Astrocyte (in vitro differentiated cells and primary cell): ENCODE measurements around the gene SAE1. TPM values are rescaled to one million over a fixed set of nuclear protein-coding genes. Genes with fewer than 3 reads are reported as not detected.
"Not testable (repeated sequence)": the region's sequence is repeated elsewhere in the genome, so short reads cannot be mapped to it uniquely, and the experiment has no call there.

Experiments used
- DNase-seq: peaks from one replicate; pipeline ENCODE4 v3.0.0-alpha.2; 2010; ENCODE audit warnings: low read depth
- FAIRE-seq: peaks from 2 replicates; lab custom pipeline; 2011; peaks lifted over from hg19 to GRCh38; lab: Jason Lieb, UNC
- H2AFZ ChIP-seq: 2 replicates; pipeline ENCODE4 v1.6.0; 2012; ENCODE audit warnings: low read depth, low read length, inconsistent platforms
- H3K27ac ChIP-seq: 2 replicates; pipeline ENCODE4 v1.5.1; 2011; ENCODE audit warnings: low read depth, low read length, inconsistent platforms
- H3K27me3 ChIP-seq: 2 replicates; pipeline ENCODE4 v1.6.0; 2011; ENCODE audit warnings: low read length, inconsistent platforms; ENCODE audit not compliant: insufficient read depth
- H3K36me3 ChIP-seq: 2 replicates; pipeline ENCODE4 v1.5.1; 2011; ENCODE audit warnings: low read length, inconsistent platforms; ENCODE audit not compliant: insufficient read depth
- H3K4me1 ChIP-seq: 2 replicates; pipeline ENCODE4 v1.5.1; 2011; ENCODE audit warnings: low read length, inconsistent platforms; ENCODE audit not compliant: insufficient read depth
- H3K4me2 ChIP-seq: 2 replicates; pipeline ENCODE4 v1.6.0; 2012; ENCODE audit warnings: low read length, inconsistent platforms
- H3K4me3 ChIP-seq: 2 replicates; pipeline ENCODE4 v1.5.1; 2011; ENCODE audit warnings: low read depth, mild to moderate bottlenecking, low read length, inconsistent platforms; ENCODE audit not compliant: insufficient read depth
- H3K79me2 ChIP-seq: 2 replicates; pipeline ENCODE4 v1.6.0; 2012; ENCODE audit warnings: mild to moderate bottlenecking, low read length, inconsistent platforms; ENCODE audit not compliant: insufficient read depth
- H3K9ac ChIP-seq: 2 replicates; pipeline ENCODE4 v1.6.0; 2012; ENCODE audit warnings: mild to moderate bottlenecking, low read length, inconsistent platforms
- H3K9me3 ChIP-seq: 2 replicates; pipeline ENCODE4 v1.5.1; 2012; ENCODE audit warnings: low read depth, mild to moderate bottlenecking, low read length, inconsistent platforms; ENCODE audit not compliant: insufficient read depth
- H4K20me1 ChIP-seq: 2 replicates; pipeline ENCODE4 v1.6.0; 2012; ENCODE audit warnings: low read length, inconsistent platforms; ENCODE audit not compliant: insufficient read depth
- H3K27ac Mint-ChIP-seq: one replicate; pipeline ENCODE4 v1.8.0; 2021; ENCODE audit warnings: mild to moderate bottlenecking, mixed read lengths; ENCODE audit not compliant: unreplicated experiment
- H3K27me3 Mint-ChIP-seq: one replicate; pipeline ENCODE4 v1.8.0; 2021; ENCODE audit warnings: low read depth, mixed read lengths; ENCODE audit not compliant: unreplicated experiment
- H3K36me3 Mint-ChIP-seq: one replicate; pipeline ENCODE4 v1.8.0; 2021; ENCODE audit warnings: low read depth, mixed read lengths; ENCODE audit not compliant: unreplicated experiment
- H3K4me1 Mint-ChIP-seq: one replicate; pipeline ENCODE4 v1.8.0; 2021; ENCODE audit warnings: low read depth, mixed read lengths; ENCODE audit not compliant: unreplicated experiment
- H3K4me3 Mint-ChIP-seq: one replicate; pipeline ENCODE4 v1.8.0; 2021; ENCODE audit warnings: mild to moderate bottlenecking, moderate library complexity, mixed read lengths; ENCODE audit not compliant: unreplicated experiment
- H3K9me3 Mint-ChIP-seq: one replicate; pipeline ENCODE4 v1.8.0; 2021; ENCODE audit warnings: mild to moderate bottlenecking, mixed read lengths; ENCODE audit not compliant: unreplicated experiment
- EZH2 ChIP-seq: IDR thresholded peaks from 2 replicates; pipeline ENCODE4 v1.6.1; 2012; ENCODE audit warnings: mild to moderate bottlenecking, low read length, inconsistent platforms; ENCODE audit not compliant: insufficient read depth
- total RNA-seq: library from RNA; stranded (reverse); gene quantifications from 2 replicates; pipeline ENCODE4 v1.2.1, GENCODE V29; 2021
- TF ChIP-seq, protein P1 (sequence below): IDR thresholded peaks from 2 replicates; pipeline ENCODE4 v1.5.1; 2011; ENCODE audit warnings: low read depth, mild to moderate bottlenecking, inconsistent platforms, low read length, moderate library complexity; ENCODE audit not compliant: insufficient read depth

Gene SAE1
- total RNA-seq, 1 donor from 2014 or later, result 133 TPM

DNA sequence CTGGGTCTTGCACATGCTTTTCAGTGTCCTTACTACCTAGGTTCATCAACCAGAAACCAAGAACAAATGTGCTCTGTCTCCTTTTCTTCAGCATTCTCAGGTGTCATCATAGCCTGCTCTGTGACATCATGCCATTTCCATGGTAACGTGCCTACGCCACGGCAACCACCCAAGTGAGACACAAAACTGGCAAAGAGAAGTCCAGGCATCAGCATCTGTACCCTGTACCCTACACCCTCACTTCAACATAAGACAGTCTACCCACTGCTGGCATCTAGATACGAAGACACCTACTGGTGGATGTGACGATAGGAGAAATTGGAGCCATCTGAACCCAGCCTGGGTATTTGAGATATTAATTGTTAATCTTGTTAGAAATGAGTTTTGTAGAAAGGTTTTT is 30.3 kb upstream of the SAE1 start:
- H3K4me2 ChIP-seq, result no peak overlapping the region
- no peak overlapping the region for H3K4me3 ChIP-seq
- peaks cover 99% of the 10 kb centered on the region for H3K79me2 ChIP-seq
- Mint-ChIP-seq H3K27ac (no peak overlapping the region), H3K27me3 (no peaks in the 10 kb centered on the region), H3K4me1 (peaks cover 15% of the 10 kb centered on the region), H3K9me3 (no peaks in the 10 kb centered on the region), H3K4me3 (no peak overlapping the region), H3K36me3 (peaks cover 9% of the 10 kb centered on the region)
- H3K9me3 ChIP-seq, result no peaks in the 10 kb centered on the region
- no peak for DNase-seq
- no peak for FAIRE-seq
- H3K4me1 ChIP-seq, result peaks cover 27% of the 10 kb centered on the region
- H3K9ac ChIP-seq, result no peak overlapping the region
- peaks cover 72% of the 10 kb centered on the region for H4K20me1 ChIP-seq
- no peaks in the 10 kb centered on the region for H3K27me3 ChIP-seq
- no peaks in the 10 kb centered on the region for H3K36me3 ChIP-seq
- TF ChIP-seq, protein P1, sequence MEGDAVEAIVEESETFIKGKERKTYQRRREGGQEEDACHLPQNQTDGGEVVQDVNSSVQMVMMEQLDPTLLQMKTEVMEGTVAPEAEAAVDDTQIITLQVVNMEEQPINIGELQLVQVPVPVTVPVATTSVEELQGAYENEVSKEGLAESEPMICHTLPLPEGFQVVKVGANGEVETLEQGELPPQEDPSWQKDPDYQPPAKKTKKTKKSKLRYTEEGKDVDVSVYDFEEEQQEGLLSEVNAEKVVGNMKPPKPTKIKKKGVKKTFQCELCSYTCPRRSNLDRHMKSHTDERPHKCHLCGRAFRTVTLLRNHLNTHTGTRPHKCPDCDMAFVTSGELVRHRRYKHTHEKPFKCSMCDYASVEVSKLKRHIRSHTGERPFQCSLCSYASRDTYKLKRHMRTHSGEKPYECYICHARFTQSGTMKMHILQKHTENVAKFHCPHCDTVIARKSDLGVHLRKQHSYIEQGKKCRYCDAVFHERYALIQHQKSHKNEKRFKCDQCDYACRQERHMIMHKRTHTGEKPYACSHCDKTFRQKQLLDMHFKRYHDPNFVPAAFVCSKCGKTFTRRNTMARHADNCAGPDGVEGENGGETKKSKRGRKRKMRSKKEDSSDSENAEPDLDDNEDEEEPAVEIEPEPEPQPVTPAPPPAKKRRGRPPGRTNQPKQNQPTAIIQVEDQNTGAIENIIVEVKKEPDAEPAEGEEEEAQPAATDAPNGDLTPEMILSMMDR, result no peak
- no peak for TF ChIP-seq EZH2
- no peak overlapping the region for H3K27ac ChIP-seq
- no peak overlapping the region for H2AFZ ChIP-seq

DNA sequence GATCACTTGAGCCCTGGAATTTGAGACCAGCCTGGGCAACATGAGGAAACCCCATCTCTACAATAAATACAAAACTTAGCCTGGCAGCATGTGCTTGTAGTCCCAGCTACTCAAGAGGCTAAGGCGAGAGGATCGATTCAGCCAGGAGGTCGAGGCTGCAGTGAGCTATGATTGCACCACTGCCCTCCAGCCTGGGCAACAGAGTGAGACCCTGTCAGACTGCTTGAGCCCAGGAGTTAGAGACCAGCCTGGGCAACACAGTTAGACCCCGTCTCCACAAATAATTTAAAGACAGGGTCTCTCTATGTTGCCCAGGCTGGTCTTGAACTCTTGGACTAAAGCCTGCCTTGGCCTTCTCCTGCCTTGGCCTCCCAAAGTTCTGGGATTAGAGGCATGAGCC is 29.5 kb upstream of the SAE1 start:
- H3K79me2 ChIP-seq, result peaks cover 99% of the 10 kb centered on the region
- H3K9me3 ChIP-seq, H2AFZ ChIP-seq, H3K36me3 Mint-ChIP-seq, H3K27me3 ChIP-seq, H3K9ac ChIP-seq, H3K27ac ChIP-seq, H3K27ac Mint-ChIP-seq, H3K4me2 ChIP-seq, H3K36me3 ChIP-seq, FAIRE-seq, H3K4me3 Mint-ChIP-seq, H3K4me3 ChIP-seq, H3K27me3 Mint-ChIP-seq, DNase-seq, H3K9me3 Mint-ChIP-seq: not testable (repeated sequence)
- peaks cover 23% of the 10 kb centered on the region for H3K4me1 ChIP-seq
- H4K20me1 ChIP-seq, result peaks cover 73% of the 10 kb centered on the region
- peaks cover 13% of the 10 kb centered on the region for H3K4me1 Mint-ChIP-seq

DNA sequence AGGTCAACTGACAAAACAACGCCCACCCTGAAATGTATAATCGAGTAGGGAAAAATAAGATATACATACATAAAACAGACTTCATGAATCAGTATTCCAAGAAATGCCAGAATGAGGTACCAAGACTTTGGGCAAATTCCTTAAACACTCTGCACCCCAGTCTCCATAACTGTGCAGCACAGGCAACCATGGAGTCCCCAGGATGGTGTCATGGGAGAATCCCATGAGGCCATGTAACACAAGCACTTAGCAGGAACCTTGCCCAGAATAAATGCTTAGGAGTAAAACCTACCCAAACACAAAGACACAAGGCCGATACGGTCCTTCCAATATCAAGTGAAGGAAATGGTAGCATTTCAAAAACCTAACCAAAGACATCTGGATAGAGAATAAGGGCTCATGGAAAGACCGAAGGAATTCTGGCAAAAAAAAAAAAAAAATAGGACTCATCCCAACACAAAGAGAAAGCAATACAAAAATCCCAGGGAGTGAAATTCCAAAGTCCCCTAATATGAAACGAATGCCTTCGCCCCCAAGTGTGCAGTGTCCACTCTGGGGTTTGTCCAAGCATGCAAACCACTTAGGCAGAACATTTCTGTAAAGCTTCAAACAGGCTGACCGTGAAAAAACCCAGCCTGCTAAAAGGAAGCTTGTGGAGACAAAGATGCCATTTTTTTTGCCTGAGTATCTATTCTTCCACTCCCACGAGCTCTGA is 28.1 kb upstream of the SAE1 start:
- H3K27ac ChIP-seq, result no peak overlapping the region
- H3K4me2 ChIP-seq, result peak overlapping the region; percentile 16
- H3K4me1 Mint-ChIP-seq, result peaks cover 25% of the 10 kb centered on the region
- FAIRE-seq (no peak), DNase-seq (no peak)
- peaks cover 96% of the 10 kb centered on the region for H3K79me2 ChIP-seq
- peaks cover 72% of the 10 kb centered on the region for H4K20me1 ChIP-seq
- TF ChIP-seq, protein P1, result no peak
- TF ChIP-seq EZH2, result no peak
- no peaks in the 10 kb centered on the region for H3K27me3 ChIP-seq
- no peak overlapping the region for H3K27ac Mint-ChIP-seq
- H3K4me1 ChIP-seq, result peaks cover 28% of the 10 kb centered on the region
- no peaks in the 10 kb centered on the region for H3K27me3 Mint-ChIP-seq
- H3K9me3 Mint-ChIP-seq, result no peaks in the 10 kb centered on the region
- no peak overlapping the region for H3K9ac ChIP-seq
- H3K36me3 ChIP-seq, result no peaks in the 10 kb centered on the region
- no peak overlapping the region for H3K4me3 Mint-ChIP-seq
- no peak overlapping the region for H2AFZ ChIP-seq
- H3K9me3 ChIP-seq, result no peaks in the 10 kb centered on the region
- no peak overlapping the region for H3K4me3 ChIP-seq
- peaks cover 4% of the 10 kb centered on the region for H3K36me3 Mint-ChIP-seq
